ENCODE data around the gene BTAF1.

Gene BTAF1

DNA sequence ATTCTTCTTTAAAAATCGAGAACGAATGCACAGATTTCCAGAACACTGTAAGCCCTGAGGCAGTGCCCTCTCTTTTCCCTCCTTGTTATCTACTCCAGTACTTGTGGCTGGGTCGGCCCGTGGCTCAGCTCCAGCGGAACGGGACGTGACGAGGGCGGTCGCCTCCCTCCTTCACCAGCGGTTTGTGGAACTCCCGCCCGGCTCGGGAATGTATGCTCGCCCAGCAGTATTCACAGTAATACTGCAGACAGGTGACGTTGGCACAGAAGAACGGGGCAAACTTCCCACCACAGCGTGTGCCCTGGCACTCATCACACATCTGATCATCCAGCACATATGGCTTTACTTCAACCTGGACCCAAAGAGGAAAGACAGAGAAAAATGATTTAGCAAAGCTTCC, 128.5 kb downstream of the BTAF1 start:
- DNase-seq (ENCODE audit: low read depth): no peak

GRCh38 chr10:92052741-92053140, 129.2 kb downstream of the BTAF1 start:
- DNase-seq (ENCODE audit: low read depth): no peak

DNA sequence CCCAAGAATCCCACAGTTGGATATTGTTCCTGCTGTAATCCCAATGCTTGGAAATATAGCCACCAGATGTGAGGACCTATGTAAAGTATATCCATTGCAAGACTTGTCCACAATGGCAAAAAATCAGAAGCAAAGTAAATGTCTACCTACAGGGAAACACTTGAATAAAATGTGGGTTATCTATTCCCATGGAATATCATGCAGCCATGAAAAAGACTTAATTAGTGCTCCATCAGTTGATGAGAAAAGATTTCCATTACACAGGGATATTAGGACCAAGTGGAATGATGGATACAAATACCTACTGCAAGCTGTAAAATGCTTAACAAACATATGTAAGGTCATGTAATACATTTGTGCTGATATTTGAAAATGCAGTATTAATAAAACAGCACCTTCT, 131.2 kb downstream of the BTAF1 start:
- no peak for DNase-seq (ENCODE audit: low read depth)

- DNase-seq (ENCODE audit: low read depth): no peak
These were observed 138.7 kb downstream of the BTAF1 start for GRCh38 chr10:92062273-92062672.

DNA sequence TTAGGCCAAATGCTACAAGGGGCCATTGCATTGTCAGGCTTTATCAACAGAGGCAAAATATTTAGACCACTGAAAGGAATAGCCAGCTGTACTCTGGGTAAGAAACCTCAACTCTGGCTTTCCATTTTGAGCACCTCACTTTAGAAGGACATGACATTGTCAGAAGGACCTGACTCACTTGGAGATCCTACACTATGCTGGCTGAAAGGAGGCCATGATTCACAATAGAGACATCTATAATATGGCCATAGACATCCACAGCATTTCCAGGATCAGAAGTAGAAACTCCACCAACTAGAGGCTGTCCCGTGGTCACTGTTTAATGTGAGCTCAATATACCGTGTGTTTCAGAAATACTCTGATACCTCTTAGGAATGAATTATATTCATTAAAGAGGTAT, 140.9 kb downstream of the BTAF1 start:
- no peak for DNase-seq (ENCODE audit: low read depth)

GRCh38 chr10:92066386-92066785, 142.8 kb downstream of the BTAF1 start:
- no peak for DNase-seq (ENCODE audit: low read depth)

- no peak for DNase-seq (ENCODE audit: low read depth)
These were observed 145.3 kb downstream of the BTAF1 start for GRCh38 chr10:92068900-92069299.

DNA sequence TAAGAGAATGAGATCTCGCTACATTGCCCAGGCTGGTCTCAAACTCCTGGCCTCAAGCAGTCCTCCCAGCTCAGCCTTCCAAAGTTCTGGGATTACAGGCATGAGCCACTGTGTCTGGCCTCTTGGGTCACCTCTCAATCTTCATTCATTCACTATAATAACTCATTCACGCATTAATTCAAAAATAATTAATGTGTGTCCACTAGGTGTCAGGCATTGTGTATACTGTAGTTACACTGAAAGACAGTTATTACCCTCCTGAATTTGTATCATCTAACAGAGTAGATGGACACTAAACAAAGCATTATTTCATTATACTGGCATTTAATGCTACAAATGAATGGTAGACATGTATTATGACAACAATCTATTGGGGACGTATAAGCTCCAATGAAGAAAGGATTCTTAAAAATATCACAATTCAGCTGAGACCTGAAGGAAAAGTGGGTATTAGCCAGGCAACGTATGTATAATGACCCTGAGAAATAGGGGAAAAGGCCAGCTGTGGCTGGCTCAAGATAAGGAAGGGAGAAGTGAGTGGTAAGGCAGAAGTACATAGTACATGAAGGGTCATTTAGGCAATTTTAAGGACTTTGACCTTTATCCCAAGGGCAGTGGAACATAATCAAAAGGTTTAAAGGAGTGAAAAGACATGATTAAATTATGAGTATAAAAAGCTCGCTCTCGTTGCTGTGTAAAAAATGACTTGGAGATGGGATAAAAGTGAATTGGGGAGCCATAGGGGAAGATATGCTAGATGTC, 150.7 kb downstream of the BTAF1 start:
- DNase-seq (ENCODE audit: low read depth): no peak

DNA sequence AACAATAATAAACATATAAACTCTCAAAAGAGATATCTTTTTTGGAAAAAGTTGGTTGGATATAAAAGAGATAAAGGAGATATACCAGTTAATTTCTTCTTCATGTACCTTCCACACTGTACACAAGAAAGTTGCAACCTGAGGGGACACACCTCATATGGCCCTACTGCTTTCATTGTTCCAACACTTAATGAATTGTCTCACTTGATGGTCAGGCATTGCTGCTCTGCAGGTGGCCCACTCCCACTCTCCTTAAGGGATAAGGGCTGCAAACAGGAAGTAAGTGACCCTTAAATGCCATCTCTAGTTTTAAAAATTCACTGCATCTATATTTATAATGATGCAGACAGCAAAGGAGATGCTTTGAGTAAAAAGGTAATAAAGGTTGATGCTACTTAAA, 152.3 kb downstream of the BTAF1 start:
- no peak for DNase-seq (ENCODE audit: low read depth)

DNA sequence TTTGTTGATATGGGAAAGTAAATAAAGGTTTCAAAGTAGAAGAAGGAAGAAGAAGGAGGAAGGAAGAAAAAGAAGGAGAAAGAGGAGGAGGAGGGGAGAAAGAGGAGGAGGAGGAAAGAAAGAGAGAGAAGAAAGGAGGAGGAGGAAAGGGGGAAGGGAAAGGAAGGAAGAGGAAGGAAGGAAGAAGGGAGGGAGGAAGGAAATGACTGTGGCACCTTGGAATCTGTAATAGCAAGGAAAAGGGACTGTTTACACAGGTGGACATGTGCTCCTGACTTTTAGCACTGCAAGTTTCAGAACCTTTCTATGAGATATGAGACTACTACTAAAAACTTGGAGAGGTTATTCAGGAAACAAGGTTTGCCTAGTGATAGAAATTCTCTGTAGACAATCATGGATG, 153.2 kb downstream of the BTAF1 start:
- no peak for DNase-seq (ENCODE audit: low read depth)

GRCh38 chr10:92079003-92079402, 155.4 kb downstream of the BTAF1 start:
- no peak for DNase-seq (ENCODE audit: low read depth)
